Stimulated activated CD4-positive, alpha-beta T cell treated with anti-CD3 and anti-CD28 coated beads, TNF-alpha, amount 100 ng/mL, for 48 hours (primary cell): ENCODE measurements around the gene SCYL2.
"Not testable (repeated sequence)": the region's sequence is repeated elsewhere in the genome, so short reads cannot be mapped to it uniquely, and the experiment has no call there.

Experiments
- DNase-seq, 3 donors: peaks; one replicate each; pipeline ENCODE4 v3.0.0-alpha.2; 2020; ENCODE audit warnings: low read depth in 3 of 3

SCYL2 gene, protein sequence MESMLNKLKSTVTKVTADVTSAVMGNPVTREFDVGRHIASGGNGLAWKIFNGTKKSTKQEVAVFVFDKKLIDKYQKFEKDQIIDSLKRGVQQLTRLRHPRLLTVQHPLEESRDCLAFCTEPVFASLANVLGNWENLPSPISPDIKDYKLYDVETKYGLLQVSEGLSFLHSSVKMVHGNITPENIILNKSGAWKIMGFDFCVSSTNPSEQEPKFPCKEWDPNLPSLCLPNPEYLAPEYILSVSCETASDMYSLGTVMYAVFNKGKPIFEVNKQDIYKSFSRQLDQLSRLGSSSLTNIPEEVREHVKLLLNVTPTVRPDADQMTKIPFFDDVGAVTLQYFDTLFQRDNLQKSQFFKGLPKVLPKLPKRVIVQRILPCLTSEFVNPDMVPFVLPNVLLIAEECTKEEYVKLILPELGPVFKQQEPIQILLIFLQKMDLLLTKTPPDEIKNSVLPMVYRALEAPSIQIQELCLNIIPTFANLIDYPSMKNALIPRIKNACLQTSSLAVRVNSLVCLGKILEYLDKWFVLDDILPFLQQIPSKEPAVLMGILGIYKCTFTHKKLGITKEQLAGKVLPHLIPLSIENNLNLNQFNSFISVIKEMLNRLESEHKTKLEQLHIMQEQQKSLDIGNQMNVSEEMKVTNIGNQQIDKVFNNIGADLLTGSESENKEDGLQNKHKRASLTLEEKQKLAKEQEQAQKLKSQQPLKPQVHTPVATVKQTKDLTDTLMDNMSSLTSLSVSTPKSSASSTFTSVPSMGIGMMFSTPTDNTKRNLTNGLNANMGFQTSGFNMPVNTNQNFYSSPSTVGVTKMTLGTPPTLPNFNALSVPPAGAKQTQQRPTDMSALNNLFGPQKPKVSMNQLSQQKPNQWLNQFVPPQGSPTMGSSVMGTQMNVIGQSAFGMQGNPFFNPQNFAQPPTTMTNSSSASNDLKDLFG

DNA sequence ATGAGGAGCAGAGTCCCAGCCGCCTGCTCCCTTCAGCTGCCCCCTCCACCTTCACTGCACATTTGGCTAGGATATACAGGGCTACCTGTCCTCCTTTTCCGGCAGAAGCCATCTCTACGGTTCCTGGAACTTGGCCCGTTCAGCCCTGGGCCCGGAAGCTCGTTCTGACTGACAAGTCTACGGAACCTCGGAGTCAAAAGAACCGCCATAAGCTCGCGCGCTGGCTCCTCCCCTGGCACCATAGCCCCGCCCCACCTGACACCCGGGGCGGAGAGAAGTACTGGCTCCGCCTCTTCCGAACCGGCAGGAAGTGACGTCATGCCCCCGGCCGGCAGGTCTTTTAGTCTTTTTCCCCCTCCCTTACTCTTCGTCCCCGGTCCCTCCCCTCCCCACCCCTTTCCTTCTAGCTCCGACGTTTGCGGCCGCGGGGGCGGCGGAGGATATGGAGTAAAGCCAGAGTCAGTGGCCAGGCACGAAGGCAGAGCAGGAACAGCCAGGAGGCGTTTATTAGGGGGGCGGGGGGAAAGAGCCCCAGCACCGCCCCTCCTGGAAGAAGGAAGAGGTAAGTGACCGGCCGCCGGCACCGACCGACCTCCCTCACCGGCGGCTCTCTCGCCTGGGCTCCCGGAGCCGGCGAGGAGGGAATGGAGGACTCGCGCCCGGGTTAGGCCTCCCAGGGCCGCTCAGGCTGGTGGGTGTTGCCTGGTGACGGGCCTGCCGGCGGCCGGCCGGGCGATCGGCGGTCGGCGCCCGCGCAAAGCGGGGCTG lies at the start of gene SCYL2, which contains the start of gene DEPDC4:
Gene SCYL2, plus strand, starts transcription at position 343 of the 768 bp plus-strand sequence. CDS start 15,794 bp downstream, outside the sequence.
Gene DEPDC4, minus strand, starts transcription at position 245 of the 768 bp plus-strand sequence. Its CDS starts 3 bp downstream, at position 242.
- DNase-seq: peak; percentile 86 to 88 (median 87)

DNA sequence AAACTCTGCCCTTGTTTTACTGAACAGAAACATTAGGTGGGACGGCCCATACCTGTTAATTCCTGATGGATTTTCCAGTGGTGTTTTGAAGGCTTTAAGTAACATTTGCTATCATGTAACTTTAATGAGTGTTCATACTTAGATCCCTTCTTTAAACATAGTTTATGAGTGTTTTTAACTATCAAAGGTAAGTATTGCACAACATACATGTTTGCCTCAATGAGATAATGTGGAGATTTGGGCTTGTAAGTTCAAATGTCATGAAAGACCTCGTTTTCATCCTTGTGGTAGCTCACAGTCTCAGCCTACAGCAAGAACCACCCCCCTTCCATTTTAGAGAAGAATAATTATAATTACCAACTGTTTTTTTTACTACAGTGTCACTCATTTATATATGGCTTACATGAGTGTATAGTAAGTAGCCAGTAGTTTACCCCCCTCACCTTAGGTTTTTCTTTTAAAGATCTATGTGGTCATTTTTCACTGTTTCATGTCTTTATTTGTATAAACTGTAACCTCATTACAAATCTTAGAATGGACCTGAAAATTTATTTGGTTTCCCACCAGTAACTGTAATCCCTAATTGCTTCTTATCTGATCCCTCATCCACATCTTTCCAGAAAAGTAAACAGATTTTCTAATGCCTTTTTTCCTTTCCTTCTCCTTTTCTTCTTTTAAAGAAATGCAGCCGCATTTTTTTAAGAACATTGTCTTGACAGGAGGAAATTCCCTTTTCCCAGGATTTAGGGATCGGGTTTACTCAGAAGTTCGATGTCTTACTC lies 47.5 kb upstream of the SCYL2 start:
- no peak for DNase-seq

DNA sequence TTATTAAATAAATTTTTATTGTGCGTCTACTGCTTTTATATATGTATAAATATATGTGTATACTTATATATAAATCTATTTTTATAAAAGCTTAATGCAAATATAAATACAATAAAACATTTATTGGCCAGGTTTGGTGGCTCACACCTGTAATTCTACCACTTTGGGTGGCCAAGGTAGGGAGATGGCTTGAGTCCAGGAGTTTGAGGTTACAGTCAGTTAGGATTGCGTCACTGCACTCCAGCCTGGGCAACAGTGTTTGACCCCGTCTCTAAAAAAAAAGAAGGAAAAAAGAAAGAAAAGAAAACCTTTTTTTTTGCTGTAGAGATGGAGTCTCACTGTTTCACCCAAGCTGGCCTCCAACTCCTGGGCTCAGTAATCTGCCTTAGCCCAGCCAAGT lies 45.5 kb upstream of the SCYL2 start:
- no peak for DNase-seq

DNA sequence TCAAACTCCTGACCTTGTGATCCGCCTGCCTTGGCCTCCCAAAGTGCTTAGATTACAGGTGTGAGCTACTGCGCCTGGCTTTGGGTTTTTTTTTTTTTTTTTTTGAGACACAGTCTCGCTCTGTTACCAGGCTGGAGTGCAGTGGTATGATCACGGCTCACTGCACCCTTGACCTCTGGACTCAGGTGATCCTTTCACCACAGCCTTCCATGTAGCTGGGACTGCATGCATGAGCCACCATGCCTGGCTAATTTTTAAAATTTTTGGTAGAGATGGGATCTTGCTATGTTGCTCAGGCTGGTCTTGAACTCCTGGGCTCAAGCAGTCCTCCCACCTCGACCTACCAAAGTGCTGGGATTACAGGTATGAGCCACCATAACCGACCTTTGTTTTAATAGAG lies 44.8 kb upstream of the SCYL2 start:
- not testable (repeated sequence) for DNase-seq

DNA sequence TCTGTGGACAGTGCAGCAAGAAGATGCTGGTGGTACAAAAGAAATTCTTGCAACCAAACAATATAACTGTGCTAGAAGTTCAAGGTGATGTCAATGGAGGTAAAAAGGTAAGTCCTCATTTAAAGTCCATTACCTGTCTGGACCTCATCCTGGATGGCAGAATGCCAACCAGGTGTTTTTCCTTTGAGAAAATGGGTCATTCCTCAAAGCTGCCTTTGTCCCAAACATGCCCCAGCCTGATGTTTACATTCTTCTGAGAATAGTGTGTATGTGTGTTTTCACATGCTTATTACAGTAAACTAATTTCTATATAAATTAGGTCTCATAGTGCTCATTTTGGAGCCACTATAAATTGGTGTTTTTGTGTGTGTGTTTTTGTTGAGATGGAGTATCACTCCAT lies 41.5 kb upstream of the SCYL2 start:
- DNase-seq: no peak

DNA sequence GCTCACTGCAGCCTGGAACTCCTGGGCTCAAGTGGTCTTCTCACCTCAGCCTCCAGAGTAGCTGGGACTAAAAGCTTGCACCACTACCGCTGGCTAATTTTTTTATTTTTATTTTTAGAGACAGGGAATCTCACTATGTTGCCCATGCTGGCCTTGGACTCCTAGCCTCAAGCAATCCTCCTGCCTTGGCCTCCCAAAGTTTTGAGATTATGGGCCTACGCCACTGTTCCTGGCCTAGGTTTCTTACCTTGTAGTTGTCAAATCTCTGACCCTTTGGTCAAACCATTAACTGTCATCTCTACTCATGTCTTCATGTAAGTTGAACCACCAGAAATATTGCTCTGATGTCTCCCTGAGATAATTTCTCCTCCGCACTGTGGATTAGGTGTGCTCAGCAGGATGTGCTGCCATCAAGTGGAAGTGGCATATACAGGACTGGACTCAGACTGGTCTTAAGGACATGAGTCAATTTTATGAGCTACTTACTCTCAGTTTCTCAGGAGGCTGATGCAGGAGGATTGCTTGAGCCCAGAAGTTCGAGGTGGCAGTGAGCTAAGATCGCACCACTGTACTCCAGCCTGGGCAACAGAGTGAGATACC lies 37.8 kb upstream of the SCYL2 start:
- DNase-seq: no peak

DNA sequence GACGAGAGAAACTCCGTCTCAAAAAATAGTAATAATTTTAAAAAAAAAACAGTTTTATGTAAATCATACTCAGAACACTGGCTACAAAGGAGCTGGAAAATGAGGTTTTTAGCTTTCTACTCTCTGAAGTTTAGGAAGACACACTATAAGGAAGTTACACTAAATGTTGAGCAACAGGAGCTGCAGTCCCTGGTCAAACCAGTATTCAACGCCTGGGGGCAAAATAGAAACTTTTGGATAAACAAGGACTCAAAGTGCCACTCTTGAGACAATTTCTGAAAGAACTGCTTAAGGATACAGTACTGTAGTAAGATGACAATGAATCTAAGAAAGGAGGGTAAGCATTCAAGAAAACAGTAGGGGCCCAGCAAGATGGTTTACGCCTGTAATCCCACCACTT lies 37.1 kb upstream of the SCYL2 start:
- DNase-seq: no peak

DNA sequence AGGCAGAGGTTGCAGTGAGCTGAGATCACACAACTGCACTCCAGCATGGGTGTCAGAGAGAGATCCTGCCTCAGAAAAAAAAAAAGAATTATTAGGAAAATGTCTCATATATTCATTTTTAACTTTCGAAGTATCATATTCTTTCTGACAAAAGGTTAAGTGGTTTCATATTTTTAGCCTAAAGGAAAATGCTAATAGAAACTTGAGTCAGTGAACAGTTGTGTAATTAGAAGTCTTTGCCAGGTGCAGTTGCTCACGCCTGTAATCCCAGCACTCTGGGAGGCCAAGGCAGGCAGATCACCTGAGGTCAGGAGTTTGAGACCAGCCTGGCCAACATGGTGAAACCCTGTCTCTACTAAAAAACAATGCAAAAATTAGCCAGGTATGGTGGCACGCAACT lies 35.1 kb upstream of the SCYL2 start:
- not testable (repeated sequence) for DNase-seq

DNA sequence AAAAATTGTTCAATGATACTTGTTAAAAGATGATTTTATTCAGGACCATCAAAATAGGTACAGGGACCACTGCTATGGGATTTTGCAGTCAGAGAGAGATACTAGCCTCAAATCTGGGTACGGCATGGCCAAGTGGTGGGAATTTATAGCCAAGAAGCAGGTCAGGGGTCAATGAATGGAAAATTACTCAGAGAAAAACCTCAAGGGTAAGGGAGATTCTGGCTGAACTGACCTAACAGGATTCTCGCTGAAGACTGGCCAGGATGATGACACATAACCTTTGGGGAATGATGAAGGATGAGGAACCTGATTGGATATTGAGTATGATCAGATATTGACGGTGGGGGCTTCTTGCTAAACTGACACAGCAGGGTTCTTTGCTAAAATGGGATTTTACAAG lies 32.8 kb upstream of the SCYL2 start:
- no peak for DNase-seq

DNA sequence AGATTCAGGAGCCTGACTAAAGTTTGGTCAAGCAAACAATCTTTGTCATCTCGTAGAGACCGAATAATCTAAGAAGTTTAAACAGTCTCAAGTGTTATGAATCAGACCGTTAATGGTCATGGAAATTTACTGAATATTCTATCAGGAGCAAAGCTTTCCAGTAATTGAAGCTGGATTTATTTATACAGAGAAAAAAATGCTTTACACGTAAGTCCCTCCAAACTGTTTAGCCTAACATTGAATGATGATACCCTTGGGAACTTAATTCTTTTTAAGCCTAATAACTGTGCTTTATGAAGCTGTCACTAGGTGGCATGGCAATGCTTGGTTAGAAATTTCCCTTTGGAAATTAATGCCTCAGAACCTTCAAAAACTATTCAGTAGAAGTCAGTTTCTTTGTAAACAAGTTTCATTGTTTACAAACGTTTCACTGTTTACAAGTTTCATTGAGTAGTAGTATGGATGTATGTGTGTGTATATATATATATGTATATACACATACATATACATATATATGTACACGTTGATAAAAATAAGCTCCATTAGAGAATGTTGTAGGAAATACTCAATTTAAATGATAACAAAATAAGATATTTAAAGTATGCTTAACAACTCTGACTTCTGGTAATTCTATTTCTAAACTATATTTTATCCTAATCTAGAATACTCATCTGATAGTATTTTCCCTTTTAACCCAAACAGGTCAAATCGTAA lies 32.2 kb upstream of the SCYL2 start:
- no peak for DNase-seq

DNA sequence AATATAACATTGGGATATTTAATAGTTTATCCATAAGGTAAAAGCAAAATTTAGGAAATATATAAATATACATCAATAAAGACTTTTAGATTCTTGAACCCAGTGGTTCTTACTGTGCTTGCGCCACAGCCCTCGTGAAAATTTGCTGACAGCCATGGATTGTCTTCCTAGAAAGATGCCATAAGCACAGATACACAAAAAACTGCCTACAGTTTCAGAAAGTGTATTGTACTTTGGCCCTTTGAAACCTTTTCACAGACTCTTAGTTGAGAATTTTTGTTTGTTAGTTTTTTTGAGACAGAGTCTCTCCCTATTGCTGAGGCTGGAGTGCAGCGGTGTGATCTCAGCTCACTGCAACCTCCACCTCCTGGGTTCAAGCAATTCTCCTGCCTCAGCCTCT lies 28.2 kb upstream of the SCYL2 start:
- no peak for DNase-seq

DNA sequence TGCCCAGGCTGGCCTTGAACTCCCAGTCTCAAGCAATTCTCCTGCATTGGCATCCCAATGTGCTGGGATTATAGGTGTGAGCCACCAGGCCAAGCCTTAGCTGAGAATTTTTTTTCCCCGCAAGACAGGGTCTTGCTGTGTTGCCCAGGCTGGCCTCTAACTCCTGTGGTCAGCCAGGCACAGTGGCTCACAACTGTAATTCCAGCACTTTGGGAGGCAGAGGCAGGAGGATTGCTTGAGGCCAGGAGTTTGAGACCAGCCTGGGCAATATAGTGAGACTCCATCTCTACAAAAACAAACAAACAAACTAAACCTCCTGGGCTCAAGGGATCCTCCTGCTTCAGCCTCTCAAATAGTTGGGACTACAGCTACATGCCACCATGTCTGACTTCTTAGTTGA lies 27.4 kb upstream of the SCYL2 start:
- no peak for DNase-seq

DNA sequence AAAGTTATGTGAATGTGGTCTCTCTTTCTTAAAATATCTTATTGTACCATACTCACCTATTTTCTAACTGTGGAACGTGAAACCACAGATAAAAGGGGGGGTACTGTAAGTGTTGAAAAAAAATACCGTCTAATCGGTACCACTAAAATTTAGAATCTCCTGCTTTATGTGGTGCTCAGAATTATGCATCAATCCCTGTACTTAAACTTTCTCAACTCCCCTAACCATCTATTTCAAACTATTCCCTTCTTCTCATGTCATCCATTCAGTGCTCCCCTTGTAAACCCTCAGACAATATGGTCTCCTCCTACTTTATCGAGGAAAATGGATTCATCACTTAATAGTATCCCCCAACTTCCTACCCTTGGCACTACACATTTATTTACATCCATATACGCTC lies 23.8 kb upstream of the SCYL2 start:
- DNase-seq: no peak

DNA sequence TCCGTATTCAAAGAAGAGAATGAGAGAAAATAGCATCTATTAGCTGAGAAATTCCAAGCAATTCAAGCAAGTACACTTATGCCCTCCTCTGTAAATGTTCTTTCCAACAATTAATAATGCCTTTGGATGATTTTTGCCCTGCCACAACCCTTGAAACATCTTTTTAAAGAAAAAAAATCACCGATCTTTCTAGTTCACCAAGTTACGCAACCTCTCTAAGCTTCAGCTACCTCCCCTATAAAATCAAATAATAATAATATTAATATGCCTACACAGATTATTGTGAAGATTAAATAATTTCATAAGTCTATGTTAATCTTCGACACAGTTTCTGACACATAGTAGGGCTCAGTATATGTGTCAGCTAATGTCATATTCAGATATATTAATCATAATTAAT lies 19.2 kb upstream of the SCYL2 start:
- no peak for DNase-seq

DNA sequence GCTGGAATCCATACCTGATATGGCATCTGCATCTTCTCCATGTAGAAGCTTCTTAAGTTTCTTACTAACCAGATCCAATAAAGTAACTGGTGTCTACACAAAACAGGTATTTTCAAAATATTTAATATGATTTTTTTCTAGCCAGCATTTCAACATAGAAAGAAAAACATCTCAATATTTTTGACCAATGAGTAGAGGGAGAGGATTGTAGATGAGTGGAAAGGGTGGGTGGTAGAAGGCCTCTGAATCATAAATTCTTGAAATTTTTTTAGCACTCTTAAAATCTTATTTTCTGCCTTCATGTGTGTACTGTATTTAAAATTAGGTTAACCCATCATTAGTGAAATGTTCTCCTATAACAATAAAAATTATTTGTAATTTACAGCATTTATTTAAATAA lies 18.1 kb upstream of the SCYL2 start:
- no peak for DNase-seq

DNA sequence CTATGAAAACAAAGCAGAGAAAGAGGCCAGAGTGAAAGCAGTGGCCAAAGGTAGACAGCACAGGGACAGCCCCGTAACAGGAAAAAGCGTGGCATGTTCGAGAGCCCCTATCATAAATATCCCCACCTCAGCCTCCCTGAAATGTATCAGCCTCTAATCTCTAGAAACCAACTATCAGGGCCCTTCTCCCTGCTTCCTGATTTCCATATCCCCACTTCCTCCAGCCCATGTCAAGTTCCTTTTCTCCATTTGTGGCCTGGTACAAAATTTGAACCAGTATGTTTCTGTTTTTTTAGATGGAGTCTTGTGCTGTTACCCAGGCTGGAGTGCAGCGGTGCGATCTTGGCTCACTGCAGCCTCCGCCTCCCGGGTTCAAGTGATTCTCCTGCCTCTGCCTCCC lies 17.0 kb upstream of the SCYL2 start:
- DNase-seq: no peak

DNA sequence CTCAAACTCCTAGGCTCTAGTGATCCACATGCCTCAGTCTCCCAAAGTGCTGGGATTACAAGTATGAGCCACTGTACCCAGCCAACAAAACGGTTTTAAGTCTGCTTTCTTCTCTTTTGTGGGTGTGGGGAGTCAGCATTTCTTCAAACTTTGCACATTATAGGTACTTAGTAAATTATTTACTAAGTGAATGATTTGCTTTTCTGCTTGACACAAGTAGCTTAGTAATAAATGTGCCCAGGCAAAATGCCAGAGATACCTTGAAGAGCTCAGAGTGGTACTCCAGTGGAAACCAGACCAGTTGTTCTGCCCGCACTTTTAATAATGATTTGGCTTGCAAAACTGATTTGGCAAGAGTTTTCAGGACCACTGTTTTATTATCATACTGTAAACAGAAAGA lies 15.1 kb upstream of the SCYL2 start:
- no peak for DNase-seq

DNA sequence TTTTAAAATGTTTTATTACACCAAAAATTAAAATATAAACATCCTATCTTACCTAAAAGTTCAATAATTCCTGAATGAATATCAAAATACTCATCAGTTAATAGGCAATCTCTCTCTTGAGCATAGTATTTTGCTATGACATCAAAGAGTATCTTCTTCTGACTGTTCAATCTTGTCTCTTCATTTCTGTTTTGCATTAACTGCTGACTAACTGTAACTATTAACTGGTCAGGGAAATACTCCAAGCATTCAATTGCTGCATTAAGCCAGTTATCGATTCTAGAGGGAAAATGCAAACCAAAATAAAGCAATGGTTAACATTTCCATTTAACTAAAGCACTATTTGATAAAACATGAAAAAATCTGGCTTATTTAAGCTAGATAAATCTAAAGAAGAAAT lies 13.5 kb upstream of the SCYL2 start:
- DNase-seq: no peak

DNA sequence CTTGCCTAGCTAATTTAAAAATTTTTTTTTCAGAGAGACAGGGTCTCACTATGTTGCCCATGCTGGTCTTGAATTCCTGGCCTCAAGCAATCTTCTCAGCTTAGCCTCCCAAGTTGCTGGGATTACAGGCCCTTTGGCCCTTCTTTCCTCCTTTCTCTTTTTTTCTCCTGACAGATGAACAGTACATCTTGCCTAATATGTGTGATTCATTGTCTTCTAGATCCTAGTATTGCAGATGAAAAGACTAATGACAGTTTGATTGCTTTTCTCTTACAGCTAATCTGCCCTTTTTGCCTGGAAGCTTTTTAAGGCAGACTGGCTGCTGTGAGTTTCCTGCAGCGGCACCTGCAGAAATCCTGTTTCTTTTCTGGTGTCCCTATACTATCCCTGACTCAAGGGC lies 12.1 kb upstream of the SCYL2 start:
- no peak for DNase-seq

DNA sequence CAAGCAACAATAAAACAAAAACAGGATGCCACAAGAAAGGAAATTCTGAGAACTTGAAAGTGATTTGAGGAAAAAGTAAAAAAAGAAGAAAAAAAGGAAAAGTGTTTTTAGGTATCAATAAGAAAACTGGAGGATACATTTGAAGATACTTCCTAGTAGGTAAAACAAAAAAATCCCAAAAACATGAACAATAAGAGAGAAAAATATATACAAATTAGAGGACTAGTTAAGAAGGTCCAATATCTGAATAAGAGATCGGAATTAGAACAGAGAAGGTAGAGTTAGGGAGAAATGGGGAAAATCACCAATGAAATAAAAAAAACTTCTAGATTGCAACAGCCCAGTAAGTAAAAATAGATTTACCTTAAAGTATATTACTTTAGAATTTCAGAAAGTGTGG lies 8.8 kb upstream of the SCYL2 start:
- no peak for DNase-seq
